ENCODE measurements around the gene SYCE3.

DNA sequence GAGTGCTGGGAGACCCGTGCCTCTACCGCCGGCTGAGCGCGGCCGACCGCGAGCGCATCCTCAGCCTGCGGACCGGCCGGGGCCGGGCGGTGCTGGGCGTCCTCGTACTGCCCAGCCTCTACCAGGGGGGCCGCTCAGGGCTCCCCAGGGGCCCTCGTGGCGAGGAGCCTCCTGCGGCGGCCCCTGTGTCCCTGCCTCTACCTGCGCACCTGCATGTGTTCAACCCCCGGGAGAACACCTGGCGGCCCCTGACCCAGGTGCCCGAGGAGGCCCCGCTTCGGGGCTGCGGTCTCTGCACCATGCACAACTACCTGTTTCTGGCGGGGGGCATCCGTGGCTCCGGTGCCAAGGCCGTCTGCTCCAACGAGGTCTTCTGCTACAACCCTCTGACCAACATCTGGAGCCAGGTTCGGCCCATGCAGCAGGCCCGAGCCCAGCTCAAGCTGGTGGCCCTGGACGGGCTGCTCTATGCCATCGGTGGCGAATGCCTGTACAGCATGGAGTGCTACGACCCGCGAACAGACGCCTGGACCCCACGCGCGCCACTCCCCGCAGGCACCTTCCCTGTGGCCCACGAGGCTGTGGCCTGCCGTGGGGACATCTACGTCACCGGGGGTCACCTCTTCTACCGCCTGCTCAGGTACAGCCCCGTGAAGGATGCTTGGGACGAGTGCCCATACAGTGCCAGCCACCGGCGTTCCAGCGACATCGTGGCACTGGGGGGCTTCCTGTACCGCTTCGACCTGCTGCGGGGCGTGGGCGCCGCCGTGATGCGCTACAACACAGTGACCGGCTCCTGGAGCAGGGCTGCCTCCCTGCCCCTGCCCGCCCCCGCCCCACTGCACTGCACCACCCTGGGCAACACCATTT, 13.6 kb downstream of the SYCE3 start:
- TF ChIP-seq CTCF (IDR thresholded peaks at IDR 0.05; ENCODE audit: low read depth, low read length, poor library complexity, severe bottlenecking) (no peak), EZH2phosphoT487 (IDR thresholded peaks at IDR 0.05; ENCODE audit: borderline replicate concordance, low read length) (no peak)

All from DOHH2 (cell line).